Calu3 (cell line): Measurements from ENCODE around the gene GRHL1. TPM values are rescaled to one million over a fixed set of nuclear protein-coding genes. Genes with fewer than 3 reads are reported as not detected.
A peak's percentile ranks its signal among the peaks of the same experiment; 100 is the strongest.

Experiments
- BruUV-seq: library from RNA; stranded (reverse); fragments of 400-500 nt; replicated peaks from 2 replicates; lab custom pipeline; 2021; lab: Mats Ljungman, UMichigan
- CTCF ChIA-PET: fragments of 300-600 bp; sonication (Branson Sonifier 250); formaldehyde crosslinking; loops from one replicate; lab custom pipeline; 2022; ENCODE audit warnings: antibody characterized with exemption; lab: Charles Lee
- DNase-seq: peaks from one replicate; pipeline ENCODE4 v3.0.0; 2022
- H3K27ac Mint-ChIP-seq: one replicate; pipeline ENCODE4 v1.8.0; 2022; ENCODE audit warnings: mixed read lengths; ENCODE audit not compliant: unreplicated experiment
- H3K27me3 Mint-ChIP-seq: one replicate; pipeline ENCODE4 v1.8.0; 2022; ENCODE audit warnings: mixed read lengths; ENCODE audit not compliant: unreplicated experiment
- H3K36me3 Mint-ChIP-seq: one replicate; pipeline ENCODE4 v1.8.0; 2022; ENCODE audit warnings: mild to moderate bottlenecking, moderate library complexity, mixed read lengths; ENCODE audit not compliant: insufficient read depth, unreplicated experiment
- H3K4me1 Mint-ChIP-seq: one replicate; pipeline ENCODE4 v1.8.0; 2022; ENCODE audit warnings: mild to moderate bottlenecking, low read depth, mixed read lengths; ENCODE audit not compliant: unreplicated experiment
- H3K4me3 Mint-ChIP-seq: one replicate; pipeline ENCODE4 v1.8.0; 2022; ENCODE audit warnings: mild to moderate bottlenecking, low read depth, moderate library complexity, mixed read lengths; ENCODE audit not compliant: unreplicated experiment
- H3K9me3 Mint-ChIP-seq: one replicate; pipeline ENCODE4 v1.8.0; 2022; ENCODE audit warnings: low read depth, mixed read lengths; ENCODE audit not compliant: unreplicated experiment
- CTCF ChIP-seq: fragments of 200-600 bp; IDR thresholded peaks from one replicate; pipeline ENCODE4 v1.8.0; 2022; ENCODE audit warnings: antibody characterized with exemption; ENCODE audit not compliant: unreplicated experiment
- intact Hi-C: fragments of 100-400 bp; cut with micrococcal nuclease; formaldehyde crosslinking; loops from one replicate; pipeline ENCODE4 v1.10.0; 2022; ENCODE audit not compliant: unreplicated experiment
- total RNA-seq: library from RNA; stranded (reverse); gene quantifications from 2 replicates; pipeline ENCODE4 v1.2.3, GENCODE V29; 2022

GRHL1 gene
- total RNA-seq, 1 experiment from 2014 or later = 11.7 TPM

GRCh38 chr2:10041711-10042110, 90.2 kb downstream of the GRHL1 start:
- Mint-ChIP-seq H3K9me3 (no peaks in the 10 kb centered on the region), H3K4me3 (peak overlapping the region; percentile 14), H3K36me3 (peaks cover 28% of the 10 kb centered on the region), H3K27me3 (peaks cover 23% of the 10 kb centered on the region), H3K4me1 (no peaks in the 10 kb centered on the region), H3K27ac (peak overlapping the region; percentile 65)
- TSS peak; percentile 57 for BruUV-seq
- no peak for TF ChIP-seq CTCF
- intact Hi-C loops = no loop called here
- no peak for DNase-seq
- CTCF ChIA-PET = no interaction called here

GRCh38 chr2:10042301-10043161, 91.0 kb downstream of the GRHL1 start:
- TF ChIP-seq CTCF = no peak
- Mint-ChIP-seq H3K9me3 (no peaks in the 10 kb centered on the region), H3K27me3 (peaks cover 23% of the 10 kb centered on the region), H3K36me3 (peaks cover 32% of the 10 kb centered on the region), H3K4me3 (peak overlapping the region; percentile 52), H3K27ac (peak overlapping the region; percentile 33), H3K4me1 (no peaks in the 10 kb centered on the region)
- BruUV-seq = no TSS peak
- DNase-seq = no peak
- intact Hi-C loops = no loop called here
- CTCF ChIA-PET = no interaction called here

- CTCF ChIA-PET = interaction anchor here (0.6 kb wide), 2 partner anchors 11 to 220 kb away, joined by 3 read pairs; no protein-coding TSS in a partner anchor
- Mint-ChIP-seq H3K36me3 (peaks cover 28% of the 10 kb centered on the region), H3K27me3 (peaks cover 23% of the 10 kb centered on the region), H3K4me1 (no peaks in the 10 kb centered on the region), H3K4me3 (peak within 1 kb of the TSS; percentile 52), H3K27ac (peak within 1 kb of the TSS; percentile 52), H3K9me3 (no peaks in the 10 kb centered on the region)
- peak; percentile 87 for DNase-seq
- BruUV-seq = no TSS peak
- TF ChIP-seq CTCF = no peak
- intact Hi-C loops = no loop called here
Observed at GRCh38 chr2:10043256-10043905, 91.9 kb downstream of the GRHL1 start, which contains the start of gene KLF11. TSS of gene KLF11 (plus strand) at chr2:10043550. CDS start at chr2:10043717, 167 bp downstream.

- intact Hi-C loops = no loop called here
- CTCF ChIA-PET = interaction anchor here (0.6 kb wide), 2 partner anchors 10 to 220 kb away, joined by 3 read pairs; no protein-coding TSS in a partner anchor
- Mint-ChIP-seq H3K4me1 (no peaks in the 10 kb centered on the region), H3K27me3 (peaks cover 23% of the 10 kb centered on the region), H3K4me3 (peak overlapping the region; percentile 52), H3K36me3 (peaks cover 28% of the 10 kb centered on the region), H3K9me3 (no peaks in the 10 kb centered on the region), H3K27ac (peak overlapping the region; percentile 52)
- TF ChIP-seq CTCF = no peak
- BruUV-seq = no TSS peak
- DNase-seq = peak; percentile 96
Observed at GRCh38 chr2:10043906-10044601, 92.6 kb downstream of the GRHL1 start.
